ENCODE measurements around the gene PSMB11. TPM values are rescaled to one million over a fixed set of nuclear protein-coding genes. Genes with fewer than 3 reads are reported as not detected.

PSMB11 gene
- total RNA-seq, 1 experiment from 2014 or later, result not detected

- no peaks in the 10 kb centered on the region for H3K9me3 ChIP-seq
- peaks cover 14% of the 10 kb centered on the region for H3K4me1 ChIP-seq
- POLR2A ChIA-PET, result interaction anchor here (0.6 to 2.2 kb wide), 4 partner anchors 28 to 89 kb away, joined by 3 to 25 read pairs (median 14); partner anchors contain the start of genes ACIN1, C14orf119 and HAUS4
- intact Hi-C loops (cut with micrococcal nuclease; ENCODE audit: unreplicated experiment), result loop anchor here (2.0 kb wide), 1 partner anchor 29 kb away; the partner anchor contains the start of gene PSMB5
- peaks cover 9% of the 10 kb centered on the region for H3K4me1 Mint-ChIP-seq (ENCODE audit: low read depth, unreplicated experiment)
- CTCF ChIA-PET, result interaction anchor here (0.6 to 2.5 kb wide), 8 partner anchors 9 to 89 kb away, joined by 4 to 43 read pairs (median 18); partner anchors contain the start of genes ACIN1, C14orf119 and CDH24
- no peaks in the 10 kb centered on the region for H3K36me3 ChIP-seq (ENCODE audit: control insufficient read depth, insufficient read depth, low read length)
- no peaks in the 10 kb centered on the region for H3K27me3 ChIP-seq (replicated peaks; ENCODE audit: control insufficient read depth, insufficient read depth, low read length)
- H3K27me3 Mint-ChIP-seq (ENCODE audit: insufficient read depth, unreplicated experiment), result no peaks in the 10 kb centered on the region
- no TSS peak for BruUV-seq (replicated peaks)
- H3K4me3 Mint-ChIP-seq (ENCODE audit: unreplicated experiment), result peak overlapping the region; percentile 100
- no peaks in the 10 kb centered on the region for H3K9me3 Mint-ChIP-seq (ENCODE audit: unreplicated experiment)
- peak overlapping the region; percentile 99 for H3K27ac Mint-ChIP-seq (ENCODE audit: unreplicated experiment)
- no peak for DNase-seq
- peaks cover 14% of the 10 kb centered on the region for H3K36me3 Mint-ChIP-seq (ENCODE audit: insufficient read depth, unreplicated experiment)
- peak overlapping the region; percentile 63 for H3K4me3 ChIP-seq (ENCODE audit: low read depth, low read length)
- TF ChIP-seq CTCF (IDR thresholded peaks at IDR 0.05; ENCODE audit: insufficient read depth in 1 of 2, low read depth in 1 of 2, low read length in 1 of 2, severe bottlenecking in 1 of 2, unreplicated experiment in 1 of 2), result no peak
These were observed 36.4 kb upstream of the PSMB11 start for GRCh38 chr14:23005451-23006187.

- H3K27me3 ChIP-seq (replicated peaks; ENCODE audit: control insufficient read depth, insufficient read depth, low read length), result no peaks in the 10 kb centered on the region
- peaks cover 11% of the 10 kb centered on the region for H3K4me1 Mint-ChIP-seq (ENCODE audit: low read depth, unreplicated experiment)
- H3K4me3 ChIP-seq (ENCODE audit: low read depth, low read length), result peak overlapping the region; percentile 63
- peak overlapping the region; percentile 100 for H3K4me3 Mint-ChIP-seq (ENCODE audit: unreplicated experiment)
- no peaks in the 10 kb centered on the region for H3K9me3 Mint-ChIP-seq (ENCODE audit: unreplicated experiment)
- H3K27ac Mint-ChIP-seq (ENCODE audit: unreplicated experiment), result peak overlapping the region; percentile 99
- no peaks in the 10 kb centered on the region for H3K27me3 Mint-ChIP-seq (ENCODE audit: insufficient read depth, unreplicated experiment)
- ChIA-PET CTCF (interaction anchor here (0.6 to 2.5 kb wide), 12 partner anchors 9 to 89 kb away, joined by 4 to 43 read pairs (median 8); partner anchors contain the start of genes ACIN1, C14orf119, CDH24 and PRMT5), POLR2A (interaction anchor here (0.5 to 2.2 kb wide), 7 partner anchors 9 to 89 kb away, joined by 3 to 25 read pairs (median 5); partner anchors contain the start of genes ACIN1, C14orf119 and HAUS4)
- intact Hi-C loops (cut with micrococcal nuclease; ENCODE audit: unreplicated experiment), result loop anchor here (2.0 kb wide), 1 partner anchor 29 kb away; the partner anchor contains the start of gene PSMB5
- no TSS peak for BruUV-seq (replicated peaks)
- H3K4me1 ChIP-seq, result peaks cover 14% of the 10 kb centered on the region
- H3K36me3 ChIP-seq (ENCODE audit: control insufficient read depth, insufficient read depth, low read length), result no peaks in the 10 kb centered on the region
- TF ChIP-seq CTCF (IDR thresholded peaks at IDR 0.05; ENCODE audit: insufficient read depth in 1 of 2, low read depth in 1 of 2, low read length in 1 of 2, severe bottlenecking in 1 of 2, unreplicated experiment in 1 of 2), result no peak
- no peak for DNase-seq
- H3K36me3 Mint-ChIP-seq (ENCODE audit: insufficient read depth, unreplicated experiment), result peaks cover 17% of the 10 kb centered on the region
- H3K9me3 ChIP-seq, result no peaks in the 10 kb centered on the region
These were observed 35.9 kb upstream of the PSMB11 start for GRCh38 chr14:23006188-23006534.

All from Caco-2 (cell line).